ENCODE data around the gene CDC26.
"Not testable (repeated sequence)": the region's sequence is repeated elsewhere in the genome, so short reads cannot be mapped to it uniquely, and the experiment has no call there.

Gene CDC26

DNA sequence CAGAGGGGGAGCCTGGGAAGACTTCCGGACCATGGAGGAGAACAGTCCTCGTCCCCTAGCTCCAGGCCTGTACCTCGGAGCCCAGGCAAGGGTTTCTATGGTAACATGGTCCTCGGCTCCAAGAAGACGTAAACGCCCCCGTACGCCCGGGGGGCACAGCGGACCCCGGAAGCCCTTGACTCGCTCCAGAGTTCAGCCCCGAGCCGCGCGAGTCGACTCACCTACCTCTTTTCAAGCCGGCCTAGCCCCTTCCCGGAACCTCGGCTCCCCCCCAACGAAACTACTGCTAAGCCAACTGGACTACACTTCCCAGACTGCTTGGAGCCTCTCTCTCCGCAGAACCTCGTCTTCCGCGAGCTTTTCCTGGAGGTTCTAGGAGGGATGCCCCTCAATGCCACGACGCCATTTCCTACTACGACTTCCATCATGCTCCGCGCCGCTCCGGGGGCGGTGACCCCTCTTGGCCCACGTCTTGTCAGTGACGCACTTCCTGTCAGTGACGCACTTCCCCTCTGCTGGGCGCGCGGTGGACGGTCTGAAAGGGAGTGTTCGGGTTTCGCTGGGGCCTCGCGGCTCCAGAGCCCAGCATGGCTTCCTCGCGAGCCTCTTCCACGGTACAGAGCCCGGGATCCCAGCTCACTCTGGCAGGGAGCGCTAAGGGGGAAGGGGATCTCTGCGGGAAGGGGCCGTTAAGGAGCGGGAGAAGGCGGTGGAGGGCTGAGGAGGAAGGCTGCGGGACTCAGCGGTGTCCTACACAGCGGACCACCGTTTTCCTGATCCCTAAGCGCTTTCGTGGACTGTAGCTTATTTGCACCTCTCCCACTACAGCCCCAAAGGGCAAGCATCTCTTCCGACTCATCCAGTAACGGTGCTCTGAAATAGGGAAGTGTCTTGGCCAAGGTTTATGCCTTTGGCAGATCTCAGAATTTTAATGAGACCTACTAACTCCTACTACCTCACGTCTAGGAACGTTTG is at the start of gene CDC26, which contains the start of gene PRPF4:
Gene CDC26, minus strand, starts transcription at position 416 of the 975 bp plus-strand sequence. CDS start 3,065 bp downstream, outside the sequence.
Gene PRPF4, plus strand, starts transcription at position 502 of the 975 bp plus-strand sequence. Its CDS starts 86 bp downstream, at position 588.
- peak; percentile 92 to 95 (median 93) for DNase-seq (ENCODE audit: low read depth in 2 of 3, low spot score in 1 of 3)

DNA sequence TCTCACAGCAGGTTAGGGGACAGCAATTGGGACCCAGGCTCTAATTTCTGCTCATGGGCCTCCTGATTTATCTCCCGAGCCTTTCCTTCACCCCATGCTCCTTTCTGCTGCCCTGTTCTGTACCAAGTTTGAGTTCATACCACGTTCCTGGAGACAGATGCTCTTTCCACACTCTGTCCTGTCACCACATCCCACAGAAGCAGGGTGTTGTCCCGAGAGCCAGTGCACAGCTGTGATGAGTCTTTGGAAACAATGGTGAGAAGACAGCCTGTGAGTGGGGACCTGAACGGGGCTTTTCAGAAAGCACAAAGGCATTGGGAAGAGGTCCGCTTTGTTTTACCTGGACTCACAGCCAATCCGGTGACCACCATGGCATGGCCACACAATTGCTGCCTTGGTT is 47.3 kb upstream of the CDC26 start:
- DNase-seq (ENCODE audit: low read depth in 2 of 3, low spot score in 1 of 3) = no peak

DNA sequence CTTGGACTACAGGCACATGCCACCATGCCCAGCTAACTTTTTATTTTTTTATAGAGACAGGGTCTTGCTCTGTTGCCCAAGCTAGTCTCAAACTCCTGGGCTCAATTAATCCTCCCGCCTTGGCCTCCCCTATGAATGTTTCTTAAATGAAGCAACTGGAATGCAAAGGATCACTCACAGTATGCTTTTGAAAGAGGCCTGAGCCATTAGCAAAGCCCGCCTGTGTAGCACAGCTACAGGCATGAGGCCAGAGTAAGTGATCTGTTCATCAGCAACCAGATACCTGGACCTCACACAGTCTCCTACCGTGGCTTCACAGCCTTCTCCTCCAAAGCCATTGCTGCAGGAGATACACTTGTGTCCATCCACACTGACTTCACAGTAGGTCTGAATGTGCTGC is 44.7 kb upstream of the CDC26 start:
- DNase-seq (ENCODE audit: low read depth in 2 of 3, low spot score in 1 of 3) = no peak

DNA sequence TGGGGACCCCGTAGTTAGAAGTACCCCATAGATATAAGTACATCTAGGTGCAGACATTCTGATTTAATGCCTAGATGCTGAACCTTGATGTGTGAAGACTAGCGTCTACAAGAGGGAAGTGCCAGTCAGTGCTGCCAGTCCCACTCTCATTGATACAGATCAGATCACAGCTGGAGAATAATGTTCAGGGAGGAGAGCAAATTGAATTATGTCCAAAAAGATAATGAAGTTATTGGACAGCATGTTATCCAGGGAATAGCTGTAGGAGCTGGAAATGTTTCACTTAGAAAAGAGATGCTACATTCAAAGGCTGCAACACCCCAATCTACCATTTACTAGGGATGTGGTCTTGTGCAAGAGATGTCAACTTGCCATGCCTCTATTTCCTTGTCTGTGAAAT is 43.7 kb upstream of the CDC26 start:
- no peak for DNase-seq (ENCODE audit: low read depth in 2 of 3, low spot score in 1 of 3)

DNA sequence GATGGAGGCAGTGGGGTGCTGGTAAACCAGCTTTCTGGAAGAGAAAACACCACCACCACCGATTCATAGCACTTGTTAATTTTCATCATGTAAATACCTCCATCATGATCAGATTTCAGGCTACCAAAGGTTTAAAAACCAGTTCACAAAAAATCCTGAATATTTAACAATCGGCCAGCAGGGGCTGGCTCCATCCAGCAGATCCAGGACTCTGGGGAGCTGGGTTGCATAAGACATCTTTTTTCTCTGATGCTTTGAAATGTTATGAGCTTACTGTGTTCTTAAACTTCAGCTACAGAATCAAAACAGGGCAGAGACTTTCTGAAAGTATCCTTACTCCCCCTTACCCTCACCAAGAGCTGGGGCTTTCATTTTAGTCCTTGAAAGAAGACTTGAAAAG is 42.4 kb upstream of the CDC26 start:
- no peak for DNase-seq (ENCODE audit: low read depth in 2 of 3, low spot score in 1 of 3)

DNA sequence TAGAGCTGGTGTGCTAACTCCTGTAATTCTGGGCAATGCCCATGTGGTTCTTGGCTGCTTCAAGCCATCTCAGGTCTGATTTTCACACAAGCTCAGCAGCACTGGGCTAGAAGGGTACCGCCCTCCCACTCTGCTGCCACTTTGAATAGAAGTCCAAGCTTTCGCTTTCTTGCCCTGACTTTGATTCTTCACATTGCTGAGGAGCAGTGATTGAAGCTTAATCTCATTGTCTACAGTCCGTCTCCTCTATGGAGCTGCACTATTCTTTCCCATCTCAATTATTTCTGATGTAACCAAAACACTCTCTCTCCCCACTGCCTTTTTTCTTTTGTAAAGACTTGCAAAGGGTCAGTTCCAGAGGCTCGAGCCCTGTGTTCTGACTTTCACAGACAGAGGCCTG is 40.7 kb upstream of the CDC26 start:
- DNase-seq (ENCODE audit: low read depth in 2 of 3, low spot score in 1 of 3) = no peak

DNA sequence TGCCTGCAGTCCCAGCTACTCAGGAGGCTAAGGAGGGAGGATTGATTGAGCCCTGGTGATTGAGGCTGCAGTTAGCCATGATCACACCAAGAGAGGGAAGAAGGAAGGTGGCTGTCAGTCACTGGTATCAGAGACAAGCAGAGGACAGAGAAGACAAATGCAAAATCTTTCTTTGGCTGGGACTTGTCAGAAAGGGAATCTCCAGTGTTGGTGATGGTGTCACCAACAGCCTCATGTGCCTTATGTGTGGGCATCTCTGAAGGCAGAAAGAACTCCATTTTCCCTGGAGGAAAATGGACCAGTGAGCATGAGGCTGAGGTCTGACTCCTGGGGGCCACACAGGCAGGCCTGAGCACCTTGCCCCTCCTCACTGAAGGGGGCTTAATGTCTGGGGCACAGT is 39.9 kb upstream of the CDC26 start:
- DNase-seq (ENCODE audit: low read depth in 2 of 3, low spot score in 1 of 3) = no peak

DNA sequence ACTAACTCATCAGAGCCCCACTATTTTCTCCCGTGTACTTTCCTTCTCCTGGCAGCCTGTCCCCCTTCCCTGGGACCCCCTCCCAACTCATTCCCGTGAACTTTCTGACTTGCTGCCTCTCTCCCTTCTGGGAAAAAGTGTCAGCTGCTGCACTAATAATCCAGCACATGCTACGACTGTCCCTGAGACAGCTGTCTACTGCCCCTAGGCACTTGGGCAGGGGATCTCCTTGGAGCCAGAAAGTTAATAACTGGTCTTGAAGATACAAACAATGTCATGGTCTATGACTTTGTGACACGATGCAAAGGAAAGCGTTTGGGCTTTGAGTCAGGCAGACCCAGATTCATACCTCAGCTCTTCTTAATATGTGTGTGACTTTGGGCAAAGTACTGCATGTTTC is 37.9 kb upstream of the CDC26 start:
- DNase-seq (ENCODE audit: low read depth in 2 of 3, low spot score in 1 of 3) = no peak

DNA sequence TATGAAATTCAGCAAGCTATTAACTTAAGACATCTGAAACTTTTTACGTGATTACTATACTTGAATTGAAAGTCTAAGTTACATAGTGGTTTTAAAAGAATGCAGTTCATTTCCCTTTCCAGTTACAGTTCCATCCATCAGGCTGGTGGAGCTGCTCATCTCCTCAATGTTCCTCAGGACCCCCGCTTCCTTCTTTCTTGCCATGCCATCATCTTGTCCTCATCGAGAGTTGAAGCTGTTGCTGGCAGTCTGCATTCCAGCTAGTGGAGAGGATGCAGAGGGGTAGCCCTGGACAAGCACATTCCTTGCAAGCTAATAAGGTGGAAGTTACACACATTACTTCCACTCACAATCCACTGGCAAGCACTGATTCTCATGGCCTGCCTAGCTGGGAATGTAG is 36.6 kb upstream of the CDC26 start:
- DNase-seq (ENCODE audit: low read depth in 2 of 3, low spot score in 1 of 3) = no peak

DNA sequence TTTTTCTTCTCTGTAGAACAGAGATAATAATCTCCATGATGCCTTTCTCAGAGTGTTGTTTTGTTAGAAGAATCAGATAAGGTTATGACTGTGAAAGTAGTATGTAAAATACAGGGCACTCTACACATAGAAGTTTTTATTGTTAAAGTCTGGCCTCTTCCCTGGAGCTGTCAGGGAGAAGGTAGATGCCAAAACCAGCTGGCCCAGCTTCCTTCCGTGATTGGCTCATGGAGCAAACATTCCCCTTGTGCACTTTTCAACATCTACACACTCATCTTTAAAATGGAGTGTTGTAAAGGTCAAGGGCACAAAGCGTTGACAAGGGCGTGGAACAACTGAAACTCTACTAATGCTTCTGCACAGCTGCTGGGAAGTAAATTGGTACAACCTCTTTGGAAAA is 35.2 kb upstream of the CDC26 start:
- no peak for DNase-seq (ENCODE audit: low read depth in 2 of 3, low spot score in 1 of 3)

DNA sequence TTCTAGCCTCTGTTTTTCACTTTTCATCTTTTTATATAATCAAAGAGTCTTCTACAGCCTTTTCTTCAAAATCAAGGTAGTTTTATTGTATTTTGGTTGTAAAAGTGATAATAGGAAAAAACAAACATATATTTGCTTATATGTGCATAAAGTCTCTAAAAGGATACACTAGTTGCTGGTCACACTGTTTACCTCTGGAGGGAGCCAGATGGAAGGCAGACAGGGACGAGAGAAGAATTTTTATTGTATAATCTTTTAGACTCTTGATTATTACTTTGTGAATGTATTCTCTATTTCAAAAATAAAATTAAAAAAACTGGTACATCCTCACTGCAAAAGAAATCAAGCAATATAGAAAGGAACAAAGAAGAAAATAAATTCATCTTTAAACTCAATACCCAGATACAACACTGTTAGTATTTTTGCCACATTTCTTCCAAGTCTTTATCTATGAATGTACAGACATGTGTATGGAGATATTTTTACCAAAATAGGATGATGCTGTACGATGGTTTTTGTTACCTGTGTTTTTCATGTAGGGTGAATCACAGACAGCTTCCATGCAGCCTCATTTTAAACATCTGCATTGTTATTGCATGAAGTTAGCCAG is 33.9 kb upstream of the CDC26 start:
- peak in 2 of 3 donors; percentile 5 to 20 for DNase-seq (ENCODE audit: low read depth in 2 of 3, low spot score in 1 of 3)

DNA sequence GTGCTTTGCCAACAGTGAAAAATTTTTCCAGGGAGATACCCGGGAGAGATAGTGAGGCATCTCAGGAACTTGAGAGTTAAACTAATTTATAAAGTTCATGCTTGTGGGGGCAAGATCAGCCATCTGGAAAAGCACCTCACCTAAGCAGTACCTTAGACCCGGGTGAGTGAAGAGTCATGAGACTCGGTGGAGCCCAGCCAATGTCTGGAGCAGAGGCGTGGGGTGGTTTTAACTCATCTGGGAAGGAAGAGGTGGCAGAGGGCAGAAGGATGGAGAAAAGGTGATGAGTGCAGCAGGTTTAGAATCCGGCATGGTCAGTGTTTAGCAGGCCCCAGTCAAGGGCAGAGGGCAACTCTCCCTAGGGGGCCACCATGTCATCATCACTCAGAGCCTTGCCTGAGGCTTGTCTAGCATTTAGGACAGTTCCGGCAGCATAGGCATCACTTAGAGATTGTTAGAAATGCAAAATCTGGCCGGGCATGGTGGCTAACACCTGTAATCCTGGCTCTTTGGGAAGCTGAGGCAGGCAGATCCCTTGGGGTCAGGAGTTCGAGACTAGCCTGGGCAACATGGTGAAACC is 32.1 kb upstream of the CDC26 start:
- DNase-seq (ENCODE audit: low read depth in 2 of 3, low spot score in 1 of 3) = no peak

DNA sequence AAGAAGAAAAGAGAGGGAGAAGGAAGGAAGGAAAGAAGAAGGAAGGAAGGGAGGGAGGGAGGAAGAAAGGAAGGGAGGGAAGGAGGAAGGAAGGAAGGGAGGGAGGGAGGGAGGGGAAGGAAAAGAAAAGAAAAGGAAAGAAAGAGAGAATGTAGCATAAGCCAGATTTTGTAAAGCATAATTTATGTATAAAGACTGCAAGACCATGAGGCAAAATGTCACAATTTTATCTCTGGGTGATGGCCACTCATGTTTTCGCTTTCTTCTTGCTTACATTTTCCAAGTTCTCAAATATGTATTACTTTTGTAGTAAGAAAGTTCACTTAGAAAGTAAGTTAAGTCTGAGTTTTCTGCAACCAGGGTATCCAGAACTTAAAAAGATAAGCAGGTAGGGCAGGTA is 31.2 kb upstream of the CDC26 start:
- no peak for DNase-seq (ENCODE audit: low read depth in 2 of 3, low spot score in 1 of 3)

DNA sequence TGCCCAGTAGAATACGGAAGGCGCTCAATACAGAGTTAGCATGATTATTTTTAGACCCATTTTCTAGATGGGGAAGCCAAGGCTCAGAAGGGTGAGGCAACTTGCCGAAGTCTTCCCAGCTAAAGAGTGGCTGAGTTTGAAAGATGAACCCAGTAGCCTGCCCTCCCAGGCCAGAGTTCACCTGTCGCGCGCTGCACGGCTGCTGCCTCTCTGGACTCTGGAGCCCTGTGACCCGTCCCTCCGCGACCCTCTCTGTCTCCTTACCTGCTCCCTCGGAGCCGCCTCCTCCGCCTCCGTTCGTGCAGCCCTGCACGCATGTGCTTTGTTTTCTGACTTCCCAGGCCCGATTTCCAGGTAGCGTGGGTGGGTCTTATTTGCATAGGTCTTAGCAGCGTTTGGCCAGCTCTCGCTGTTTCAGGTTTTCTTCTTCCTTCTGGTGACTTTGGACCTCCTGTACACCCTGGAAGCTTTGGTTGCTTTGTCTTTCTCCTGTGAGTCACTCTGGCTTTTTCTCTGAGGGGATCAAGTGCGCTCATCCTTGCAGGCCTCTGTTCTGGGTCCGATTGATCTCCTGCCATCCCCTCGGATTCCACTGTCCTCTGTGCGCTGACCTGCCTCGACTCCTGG is 27.5 kb upstream of the CDC26 start, which contains the start of gene RNF183:
Gene RNF183, minus strand, starts transcription at position 585 of the 627 bp plus-strand sequence. CDS start 5,192 bp downstream, outside the sequence.
- DNase-seq (ENCODE audit: low read depth in 2 of 3, low spot score in 1 of 3) = no peak

DNA sequence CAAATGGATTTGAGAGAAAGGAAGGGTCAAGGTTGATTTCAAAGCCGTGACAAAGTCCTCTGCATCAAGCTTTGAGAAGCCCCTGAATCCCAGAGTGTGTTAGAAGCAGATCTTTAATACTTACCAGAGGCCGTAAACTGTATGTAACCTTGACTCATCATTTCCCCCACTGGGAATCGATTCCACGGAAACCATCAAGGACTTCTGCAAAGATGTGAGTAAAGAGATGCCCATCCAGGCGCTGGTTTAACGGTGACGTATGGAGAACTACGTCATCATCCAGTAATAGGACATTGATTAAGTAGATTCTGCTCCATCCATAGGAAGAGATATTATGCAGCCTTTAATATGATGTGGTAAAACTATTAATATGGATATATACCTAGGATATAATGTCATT is 26.2 kb upstream of the CDC26 start:
- no peak for DNase-seq (ENCODE audit: low read depth in 2 of 3, low spot score in 1 of 3)

DNA sequence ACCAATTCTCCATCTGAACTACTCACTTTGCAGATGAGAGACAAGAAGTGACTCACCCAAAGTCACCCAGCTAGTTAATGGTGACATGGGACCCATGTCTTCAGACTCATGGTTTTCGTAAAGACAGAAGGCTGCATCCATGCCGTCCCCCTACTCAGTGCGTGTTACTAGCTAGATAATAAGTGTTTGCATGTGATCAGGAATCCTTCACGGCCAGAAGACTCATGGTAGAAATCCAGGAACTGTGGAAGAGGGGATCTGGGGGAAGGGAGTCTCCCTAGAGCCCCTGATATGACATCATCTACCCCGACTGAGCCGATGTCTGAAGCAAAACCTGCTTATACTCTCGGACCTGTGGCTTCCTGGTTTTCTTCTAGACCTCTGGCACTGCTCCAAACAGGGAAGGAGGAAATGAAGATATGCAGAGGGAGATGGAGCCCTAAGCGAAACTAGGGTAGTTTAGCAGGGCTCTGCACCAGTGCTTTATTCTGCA is 24.5 kb upstream of the CDC26 start:
- DNase-seq (ENCODE audit: low read depth in 2 of 3, low spot score in 1 of 3) = no peak

DNA sequence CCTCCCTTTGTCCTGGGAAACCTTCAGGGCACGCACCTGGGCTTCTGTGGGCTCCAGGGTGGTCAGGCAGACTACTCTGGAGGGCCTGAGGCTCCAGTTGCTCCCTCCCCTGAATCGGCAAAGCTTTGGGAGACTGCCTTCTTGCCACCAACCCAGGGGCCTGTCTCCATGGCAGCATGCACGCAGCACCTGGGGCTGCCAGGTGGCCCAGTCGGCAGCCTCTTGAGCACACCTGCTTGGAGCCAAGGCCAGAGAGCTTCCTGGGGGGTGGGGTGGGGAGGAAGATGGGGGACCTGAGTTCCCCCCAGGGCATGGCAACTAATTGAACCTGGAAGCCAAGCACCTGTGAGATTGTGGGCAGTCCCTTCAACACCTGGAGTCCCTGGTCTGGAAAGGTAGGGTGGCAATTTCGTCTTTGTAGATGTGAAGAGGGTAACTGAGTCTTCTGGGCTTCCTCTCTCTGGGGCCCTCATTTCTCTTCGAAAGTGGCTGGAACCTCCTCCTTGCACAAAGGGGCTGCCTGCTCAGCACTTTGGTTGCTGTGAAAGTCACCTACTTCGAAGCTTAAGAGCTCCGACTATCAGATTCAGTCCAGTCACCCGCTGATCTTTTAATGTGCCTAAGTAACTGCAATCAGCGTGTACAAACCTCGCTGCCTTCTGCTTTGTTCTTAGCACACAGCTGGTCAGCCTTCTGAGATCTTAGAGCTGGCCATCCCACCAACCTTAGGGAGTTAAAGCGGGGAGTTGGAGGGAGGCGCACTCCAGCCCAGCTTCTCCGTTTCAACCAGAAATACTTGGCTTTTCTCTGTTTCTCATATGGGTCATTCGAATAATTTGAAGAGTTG is 23.8 kb upstream of the CDC26 start:
- no peak for DNase-seq (ENCODE audit: low read depth in 2 of 3, low spot score in 1 of 3)

DNA sequence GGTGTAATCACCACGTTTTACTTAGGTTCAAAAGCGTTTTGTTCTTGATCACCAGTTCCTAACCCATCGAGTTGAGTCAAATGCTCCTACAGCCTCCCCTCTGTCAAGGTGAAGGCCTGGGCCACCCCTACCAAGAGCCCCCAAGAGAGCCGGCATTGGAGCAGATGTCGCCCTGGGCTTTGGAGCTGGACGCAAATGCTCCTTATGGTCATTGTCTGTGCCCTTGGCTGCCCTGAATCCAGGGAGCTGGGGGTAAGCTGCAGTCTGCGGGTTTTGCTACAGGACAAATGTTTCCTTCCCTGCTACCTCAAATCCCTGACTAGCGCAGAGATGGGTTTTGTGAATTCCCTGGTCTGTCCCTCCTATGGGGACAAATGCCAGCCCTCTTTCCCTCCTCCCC is 22.9 kb upstream of the CDC26 start:
- DNase-seq (ENCODE audit: low read depth in 2 of 3, low spot score in 1 of 3) = no peak

DNA sequence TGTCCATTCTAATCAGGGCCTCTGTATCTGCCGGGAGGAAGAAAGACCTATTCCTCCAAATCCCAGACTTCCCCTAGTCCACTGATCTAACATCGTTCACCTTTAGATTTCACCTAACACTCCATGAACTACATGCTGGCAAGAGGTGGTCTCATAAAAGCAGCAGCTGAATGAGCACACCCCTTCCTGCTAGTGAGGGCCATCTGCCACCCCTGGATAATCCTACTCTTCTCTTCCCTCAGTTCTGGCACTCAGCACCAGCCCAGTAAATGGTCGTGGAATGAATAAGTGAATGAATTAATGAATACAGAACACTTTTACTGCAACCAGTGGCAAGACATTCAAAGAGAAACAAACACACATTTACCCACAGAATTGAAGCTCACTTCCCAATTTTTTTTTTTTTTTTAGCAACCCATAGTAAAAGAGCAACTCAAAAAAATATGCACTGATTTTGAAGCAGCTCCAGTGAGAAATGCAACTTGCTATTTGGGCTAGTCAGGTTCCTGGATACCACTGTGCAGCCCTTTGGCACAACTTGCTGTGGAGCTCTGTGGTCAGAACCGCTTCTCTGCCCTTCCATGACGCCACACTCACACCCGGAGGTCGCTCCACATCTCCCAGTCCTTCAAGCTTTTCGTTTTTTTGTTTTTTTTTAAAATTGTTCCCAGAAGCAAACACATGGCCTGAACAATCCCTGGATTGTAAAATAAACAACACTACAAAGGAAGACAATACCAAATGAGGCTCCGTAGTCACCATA is 21.6 kb upstream of the CDC26 start:
- DNase-seq (ENCODE audit: low read depth in 2 of 3, low spot score in 1 of 3) = no peak

DNA sequence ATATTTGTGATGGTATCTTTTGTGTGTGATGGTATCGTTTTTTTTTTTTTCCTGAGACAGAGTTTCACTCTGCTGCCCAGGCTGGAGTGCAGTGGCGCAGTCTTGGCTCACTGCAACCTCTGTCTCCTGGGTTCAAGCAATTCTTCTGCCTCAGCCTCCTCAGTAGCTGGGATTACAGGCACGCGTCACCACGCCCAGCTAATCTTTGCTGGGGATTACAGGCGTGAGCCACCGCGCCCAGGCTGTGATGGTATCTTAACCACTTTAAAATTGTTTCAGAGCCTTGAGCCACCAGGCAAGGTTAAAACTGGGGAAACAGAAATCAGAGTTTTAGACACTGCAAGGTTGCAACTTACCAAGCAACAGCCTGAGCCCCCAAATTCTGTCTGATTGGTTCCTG is 20.9 kb upstream of the CDC26 start:
- DNase-seq (ENCODE audit: low read depth in 2 of 3, low spot score in 1 of 3) = not testable (repeated sequence)
